GM21423 (cell line): ENCODE data around the gene PRDX2.

Source experiments
- ATAC-seq: cut with Tn5 transposase; IDR thresholded peaks from one replicate; pipeline ENCODE4 v1.9.1; 2021; ENCODE audit warnings: mild to moderate bottlenecking, moderate library complexity; ENCODE audit not compliant: unreplicated experiment

Gene PRDX2

GRCh38 chr19:12782424-12783290 is 18.9 kb downstream of the PRDX2 start:
- ATAC-seq: peak; percentile 37

DNA sequence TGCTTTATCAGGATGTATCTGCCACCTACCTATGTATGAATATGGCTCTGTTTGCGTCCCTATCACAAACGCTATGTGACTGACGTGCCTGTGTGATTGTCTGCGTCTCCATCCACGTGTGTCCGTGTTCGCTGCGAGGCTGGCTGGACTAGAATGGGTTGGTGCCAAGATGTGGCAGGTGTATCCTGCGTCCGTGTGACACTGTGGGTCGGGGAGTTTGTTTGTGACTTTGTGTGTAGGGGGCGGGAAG is 19.5 kb downstream of the PRDX2 start:
- no peak for ATAC-seq

DNA sequence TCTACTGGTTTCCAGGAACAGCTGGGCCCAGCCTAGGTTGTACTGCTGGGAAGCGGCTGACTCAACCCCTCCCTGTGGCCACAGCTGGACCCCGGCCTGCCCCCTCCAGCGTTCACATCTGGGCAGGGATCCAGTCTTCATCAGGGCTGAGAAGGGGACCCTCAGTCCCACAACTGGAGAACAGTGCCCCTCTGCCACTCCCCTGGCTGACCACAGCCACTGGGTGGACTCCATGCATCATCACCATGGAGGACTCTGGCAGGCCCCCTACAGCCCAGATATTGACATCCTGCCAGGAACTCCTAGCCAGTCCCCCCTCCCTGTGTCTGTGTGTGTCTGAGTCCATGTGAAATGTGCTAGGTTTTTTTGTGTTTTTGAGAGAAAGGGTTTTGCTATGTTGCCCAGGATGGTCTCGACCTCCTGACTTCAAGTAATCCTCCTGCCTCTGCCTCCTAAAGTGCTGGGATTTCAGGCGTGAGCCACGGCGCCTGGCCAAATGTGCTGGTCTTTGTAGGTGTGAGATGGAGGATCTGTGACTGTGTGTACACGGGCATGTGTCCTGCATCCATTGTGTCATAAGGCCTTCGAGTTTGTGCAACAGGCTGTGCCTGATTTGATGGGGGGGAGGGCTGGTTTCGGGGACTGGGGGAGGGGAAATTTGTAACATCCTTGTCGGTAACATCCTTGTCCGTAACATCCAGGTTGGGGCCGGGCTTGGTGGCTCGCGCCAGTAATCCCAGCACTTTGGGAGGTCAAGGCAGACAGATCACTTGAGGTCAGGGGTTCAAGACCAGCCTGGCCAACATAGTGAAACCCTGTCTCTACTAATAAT is 22.2 kb downstream of the PRDX2 start:
- no peak for ATAC-seq

DNA sequence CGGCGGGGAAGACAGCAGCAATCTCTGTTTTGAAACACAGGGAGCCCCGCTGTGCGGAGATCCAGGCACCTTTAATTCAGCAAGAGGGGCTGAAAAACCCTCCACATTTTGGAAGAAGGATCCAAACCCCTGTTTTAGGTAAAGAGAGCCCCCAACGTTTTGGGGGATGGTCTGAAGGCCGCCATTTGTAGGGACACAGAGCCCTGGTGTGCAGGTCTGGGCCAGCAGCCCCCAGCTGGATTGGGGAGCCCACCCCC is 22.8 kb downstream of the PRDX2 start:
- no peak for ATAC-seq

DNA sequence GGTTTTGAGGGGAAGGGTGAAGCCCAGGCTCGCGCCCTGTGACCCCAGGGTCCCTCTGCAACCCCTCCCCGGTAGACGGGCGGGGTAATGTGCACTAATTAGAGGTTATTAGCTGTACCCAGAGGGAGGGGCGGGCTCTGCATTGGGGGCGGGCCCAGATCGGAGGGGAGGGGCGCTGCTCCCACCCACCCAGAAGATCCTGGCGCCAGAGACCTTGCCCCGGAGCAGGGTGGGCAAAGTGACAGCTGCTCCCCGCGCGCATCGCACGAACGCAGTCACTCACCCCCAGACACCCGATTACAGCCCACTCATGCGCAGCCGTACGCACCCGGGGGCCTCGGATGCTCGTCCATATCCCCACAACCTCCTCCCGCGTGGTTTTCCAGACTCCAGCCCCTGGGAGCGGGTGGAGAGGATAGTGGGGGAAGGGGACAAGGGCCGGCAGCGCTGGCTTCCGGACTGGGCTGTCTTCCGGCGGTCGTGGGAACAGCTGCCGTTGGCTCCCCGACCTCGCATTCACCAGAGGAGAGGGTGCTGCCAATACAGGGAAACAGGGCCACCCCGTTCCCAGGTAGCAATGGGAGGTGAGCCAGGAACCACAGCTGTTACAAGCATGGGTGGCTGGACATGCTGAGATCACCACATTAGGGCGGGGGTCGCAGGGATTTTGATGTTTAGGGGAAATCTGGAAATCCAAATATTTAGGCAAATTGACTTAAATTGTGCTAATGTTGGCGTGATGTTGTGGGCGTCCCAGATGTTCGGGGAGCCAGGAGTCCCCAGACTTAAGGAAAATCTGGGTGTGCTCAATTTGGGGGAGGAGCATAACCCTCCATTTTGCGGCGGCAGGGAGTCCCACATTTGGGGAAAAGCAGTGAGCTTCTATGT is 23.3 kb downstream of the PRDX2 start:
- no peak for ATAC-seq

DNA sequence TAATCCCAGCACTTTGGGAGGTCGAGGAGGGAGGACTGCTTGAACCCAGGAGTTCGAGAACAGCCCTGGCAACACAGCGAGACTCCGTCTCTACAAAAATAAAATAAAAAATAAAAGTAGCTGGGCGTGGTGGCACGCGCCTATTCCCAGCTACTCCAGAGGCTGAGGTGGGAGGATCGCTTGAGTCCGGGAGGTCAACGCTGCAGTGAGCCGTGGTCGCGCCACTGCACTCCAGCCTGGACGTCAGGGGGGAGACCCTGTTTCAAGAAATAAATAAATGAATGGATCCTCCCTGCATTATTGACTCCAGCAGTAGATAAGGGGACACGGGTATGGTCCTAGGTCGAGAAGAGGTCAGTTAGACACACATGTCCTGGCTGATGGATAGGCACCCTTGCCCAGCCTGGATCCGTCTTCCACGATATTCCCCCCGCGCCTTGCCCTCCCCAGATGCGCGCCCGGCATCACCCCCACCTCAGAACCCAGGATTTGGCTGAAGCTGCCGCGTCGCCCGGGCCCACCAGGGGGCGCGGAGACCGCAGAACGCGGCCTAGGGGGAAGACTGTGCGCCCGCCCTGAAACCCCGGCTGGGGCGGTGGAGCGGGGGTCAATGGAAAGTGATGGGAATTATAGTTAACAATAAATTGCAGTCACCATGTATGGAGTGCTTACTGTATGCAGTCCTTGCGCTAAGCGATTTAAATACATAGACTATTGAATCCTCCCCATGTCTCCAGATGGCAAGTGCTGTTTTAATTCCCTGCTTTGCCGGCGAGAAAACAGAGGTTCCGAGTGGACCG is 24.2 kb downstream of the PRDX2 start:
- no peak for ATAC-seq

DNA sequence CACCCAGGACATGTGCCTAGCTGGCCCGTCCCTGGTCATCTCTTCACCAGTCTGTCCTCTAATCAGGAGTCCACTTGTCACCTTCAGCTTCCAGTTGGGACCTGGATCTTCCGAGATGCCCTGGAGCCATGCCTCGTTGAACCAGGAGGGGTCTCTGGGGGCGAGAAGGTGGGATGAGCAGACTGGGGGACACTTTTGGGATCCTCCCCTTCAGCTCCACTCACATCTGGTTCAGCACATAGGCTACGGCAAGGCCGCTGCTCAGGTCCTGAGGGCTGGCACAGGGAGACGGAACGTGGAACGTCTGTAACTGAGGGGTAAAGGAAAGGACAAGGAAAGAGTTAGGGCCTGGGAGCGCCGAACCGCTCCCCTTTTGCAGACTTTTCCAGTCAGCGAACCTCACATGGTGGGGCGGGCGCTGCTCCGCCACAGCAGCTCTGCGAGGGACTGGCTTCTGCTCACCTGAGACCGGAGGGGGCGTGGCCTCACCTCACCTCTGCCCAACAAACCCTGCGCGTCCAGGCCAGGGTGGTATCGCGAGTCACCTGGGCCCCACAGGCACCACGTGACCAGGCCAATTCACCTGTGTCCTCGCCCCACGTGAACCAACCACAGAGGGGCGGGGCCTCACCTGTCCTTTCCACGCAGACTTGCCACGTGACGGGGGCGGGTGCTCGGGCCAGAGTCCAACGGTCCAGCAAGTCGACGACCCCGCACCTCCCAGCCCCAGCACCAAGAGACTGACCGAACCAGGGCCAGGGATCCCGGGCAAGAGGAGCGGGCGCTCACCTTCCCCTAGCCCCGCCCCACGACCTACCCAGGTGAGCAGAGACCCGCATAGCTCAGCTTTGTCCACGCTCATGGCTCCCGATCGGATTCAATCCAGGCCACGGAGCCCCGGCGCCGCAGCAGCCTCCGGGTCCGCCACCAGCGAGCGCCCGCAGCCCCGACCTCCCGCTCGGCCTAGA is 26.7 kb downstream of the PRDX2 start, which contains the start of gene HOOK2:
Gene HOOK2, minus strand, starts transcription at position 965 of the 968 bp plus-strand sequence. Its CDS starts 103 bp downstream, at position 862.
- no peak for ATAC-seq

DNA sequence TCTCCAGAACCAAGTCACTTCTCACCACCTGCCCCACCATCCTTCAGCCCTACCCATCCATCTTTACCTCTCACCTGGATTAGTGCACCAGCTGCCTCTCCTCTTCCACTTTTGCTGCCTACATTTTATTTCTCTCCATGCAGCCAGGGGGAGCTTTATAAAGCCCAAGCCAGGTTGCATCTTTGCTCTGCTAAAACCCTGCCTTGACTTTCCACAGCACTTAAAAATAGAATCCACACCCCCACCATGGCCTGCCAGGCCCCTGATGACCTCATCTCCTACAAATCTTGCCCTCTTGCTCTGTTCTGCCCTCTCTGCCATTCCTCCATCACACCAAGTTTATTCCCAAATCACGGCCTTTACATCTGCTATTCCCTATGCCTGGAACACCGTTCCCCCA is 28.0 kb downstream of the PRDX2 start:
- no peak for ATAC-seq

GRCh38 chr19:12772323-12772722 is 29.3 kb downstream of the PRDX2 start:
- no peak for ATAC-seq

DNA sequence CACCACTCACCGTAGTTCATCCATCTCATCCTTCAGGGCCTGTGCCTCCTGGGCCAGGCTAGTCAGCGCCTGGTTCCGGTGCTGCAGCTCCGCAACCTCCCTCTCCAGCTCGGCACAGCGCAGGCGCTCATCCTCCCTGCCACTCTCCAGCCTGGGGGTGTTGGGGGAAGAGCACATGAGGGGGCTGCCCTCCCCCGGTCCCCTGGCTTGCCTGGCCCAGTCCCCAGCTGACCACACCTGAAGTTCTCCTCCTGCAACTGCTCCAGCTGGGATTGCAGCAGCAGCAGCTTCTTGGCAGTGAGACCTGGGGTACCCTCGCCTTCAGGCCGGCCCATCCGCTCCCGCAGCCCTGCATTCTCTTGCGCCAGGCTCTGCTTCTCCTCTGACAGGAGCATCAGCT is 30.7 kb downstream of the PRDX2 start:
- ATAC-seq: no peak

DNA sequence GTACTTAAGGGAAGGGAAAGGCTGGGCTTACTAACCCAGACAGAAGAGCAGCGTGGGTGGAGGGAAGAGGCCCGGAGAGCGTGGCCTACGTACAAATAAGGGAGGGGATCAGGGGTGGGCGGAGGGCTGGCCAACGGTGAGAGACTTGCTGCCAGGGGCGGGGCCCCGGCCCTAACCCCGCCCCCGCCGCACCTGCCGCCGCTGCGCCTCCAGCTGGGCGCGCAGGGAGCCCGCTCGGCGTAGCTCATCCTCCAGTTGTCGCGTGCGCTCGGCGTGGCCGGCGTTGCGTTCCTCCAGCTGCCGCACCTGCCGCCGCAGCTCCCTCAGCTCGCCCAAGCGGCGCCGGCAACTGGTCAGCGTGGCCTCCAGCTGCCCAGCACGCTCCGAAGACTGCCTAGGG is 31.9 kb downstream of the PRDX2 start:
- no peak for ATAC-seq

DNA sequence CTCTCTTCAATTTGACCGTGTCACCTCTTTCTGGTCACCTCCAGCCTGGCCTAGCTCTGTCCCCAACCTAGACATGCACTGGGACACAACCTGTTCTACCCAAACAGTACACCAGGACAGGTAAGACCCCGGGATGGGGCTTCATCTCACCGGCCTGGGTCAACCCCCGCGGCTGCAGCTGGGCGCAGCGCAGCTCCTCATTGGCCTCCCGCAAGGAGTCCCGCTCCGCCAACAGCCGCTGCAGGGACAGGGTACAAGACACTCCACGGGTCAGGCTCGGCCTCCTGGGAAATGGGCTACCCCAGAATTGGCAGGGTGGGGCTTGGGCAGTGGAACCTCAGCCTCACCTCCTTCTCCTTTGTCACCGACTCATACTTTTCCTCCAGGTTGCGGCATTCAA is 33.9 kb downstream of the PRDX2 start:
- no peak for ATAC-seq

GRCh38 chr19:12767150-12767549 is 34.5 kb downstream of the PRDX2 start:
- ATAC-seq: no peak

DNA sequence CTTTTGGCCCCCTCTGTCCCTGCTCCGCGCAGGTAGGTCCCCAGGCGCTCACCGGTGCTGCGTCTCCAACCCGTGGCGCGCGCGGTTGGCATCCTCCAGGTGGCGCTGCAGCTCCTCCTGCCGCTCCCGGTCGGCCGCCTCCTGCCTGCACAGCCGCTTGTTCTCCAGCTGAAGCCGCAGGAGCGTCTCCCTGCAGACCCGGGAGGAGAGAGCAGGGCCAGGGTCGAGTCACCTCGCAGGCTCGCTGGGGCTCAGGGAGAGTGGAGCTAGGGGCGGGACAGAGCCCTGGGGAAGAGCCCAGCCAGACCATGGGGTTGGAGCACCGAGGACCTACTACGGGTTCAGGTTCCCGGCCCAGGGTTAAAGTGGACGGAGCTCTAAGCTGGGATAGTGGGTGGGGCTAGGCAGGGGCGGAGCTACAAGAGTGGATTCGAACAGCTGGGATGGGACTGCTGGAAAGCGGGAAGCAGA is 35.5 kb downstream of the PRDX2 start:
- ATAC-seq: no peak

- no peak for ATAC-seq
Observed at GRCh38 chr19:12764698-12765097, 36.9 kb downstream of the PRDX2 start.

DNA sequence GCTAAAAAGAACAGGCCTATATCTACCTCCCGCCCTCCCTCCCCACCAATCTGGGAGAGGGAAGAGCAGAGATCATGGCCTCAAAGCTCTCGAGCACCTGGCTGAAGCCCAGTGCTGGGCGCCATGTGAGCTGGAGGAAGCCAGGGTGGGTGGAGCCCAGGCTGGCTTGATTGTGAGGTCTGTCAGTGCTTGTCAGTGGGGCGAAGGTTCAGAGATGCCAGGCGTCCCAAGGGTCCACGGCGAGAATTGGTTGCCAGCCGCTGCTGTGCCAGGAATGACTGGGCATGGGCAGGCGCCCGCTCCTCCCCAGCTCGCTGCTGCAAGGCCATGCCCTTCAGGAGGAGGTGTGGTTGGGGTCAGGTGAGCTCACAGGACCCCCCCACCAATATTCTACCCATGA is 38.5 kb downstream of the PRDX2 start:
- ATAC-seq: no peak

GRCh38 chr19:12759686-12760085 is 41.9 kb downstream of the PRDX2 start:
- ATAC-seq: no peak

DNA sequence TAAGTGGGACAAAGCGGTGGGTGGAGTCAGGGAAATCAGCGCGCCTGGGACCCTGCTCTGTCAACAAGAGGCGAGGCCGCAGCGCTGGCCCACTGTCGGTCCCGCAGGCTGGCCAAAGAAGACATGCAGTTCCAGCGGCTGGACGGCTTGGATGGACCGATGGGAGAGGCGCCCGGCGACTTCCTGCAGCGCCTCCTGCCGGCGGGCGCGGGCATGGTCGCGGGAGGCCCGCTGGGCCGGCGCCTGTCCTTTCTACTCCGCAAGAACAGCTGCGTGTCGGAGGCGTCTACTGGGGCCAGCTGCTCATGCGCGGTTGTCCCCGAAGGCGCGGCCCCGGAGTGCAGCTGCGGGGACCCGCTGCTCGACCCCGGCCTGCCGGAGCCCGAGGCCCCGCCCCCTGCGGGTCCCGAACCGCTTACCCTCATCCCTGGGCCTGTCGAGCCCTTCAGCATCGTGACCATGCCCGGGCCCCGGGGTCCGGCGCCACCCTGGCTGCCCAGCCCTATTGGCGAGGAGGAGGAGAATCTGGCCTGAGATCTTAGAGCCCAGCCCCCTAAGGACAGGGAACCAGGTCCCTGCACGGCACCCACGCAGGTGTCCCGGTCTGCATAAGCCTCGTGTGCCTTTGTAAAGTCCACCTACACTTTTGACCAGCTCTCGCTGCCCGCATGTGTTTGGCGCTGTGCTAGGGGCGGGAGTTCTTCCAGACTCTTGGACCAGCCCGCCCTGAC is 43.9 kb downstream of the PRDX2 start:
- ATAC-seq: no peak
